CD14-positive monocyte (primary cell): ENCODE measurements around the gene TMEM134. TPM values are rescaled to one million over a fixed set of nuclear protein-coding genes. Genes with fewer than 3 reads are reported as not detected.

Source experiments
- DNase-seq, 3 donors: peaks; one replicate each; pipeline ENCODE4 v3.0.0-alpha.2; 2011 to 2022
- H2AFZ ChIP-seq: 2 replicates; pipeline ENCODE4 v1.6.0; 2012; ENCODE audit warnings: mild to moderate bottlenecking, low read depth, low read length, inconsistent platforms; ENCODE audit not compliant: insufficient read depth, poor library complexity, severe bottlenecking
- H3K27ac ChIP-seq, 2 donors: 1 replicate in 1 of 2; 2 replicates in 1 of 2; pipeline ENCODE4 v1.5.1; 2012 to 2013; ENCODE audit warnings: low read length in 2 of 2, control low read depth in 1 of 2, inconsistent platforms in 1 of 2, low read depth in 1 of 2, mild to moderate bottlenecking in 1 of 2
- H3K27me3 ChIP-seq, 2 donors: one replicate each; pipeline versions ENCODE4 v1.6.0 to v1.6.1; 2011 to 2013; ENCODE audit warnings: low read length in 2 of 2; ENCODE audit not compliant: control insufficient read depth in 2 of 2, insufficient read depth in 2 of 2
- H3K36me3 ChIP-seq, 2 donors: replicated peaks in 1 of 2; 1 replicate in 1 of 2; 2 replicates in 1 of 2; pipeline versions ENCODE4 v1.5.1 to v1.6.1; 2012 to 2013; ENCODE audit warnings: low read length in 2 of 2, control low read depth in 1 of 2, inconsistent platforms in 1 of 2, mild to moderate bottlenecking in 1 of 2; ENCODE audit not compliant: insufficient read depth in 2 of 2, control insufficient read depth in 1 of 2
- H3K4me1 ChIP-seq, 2 donors: 1 replicate in 1 of 2; 2 replicates in 1 of 2; pipeline versions ENCODE4 v1.5.1 to v1.6.1; 2012 to 2013; ENCODE audit warnings: low read length in 2 of 2, control low read depth in 1 of 2, inconsistent platforms in 1 of 2, mild to moderate bottlenecking in 1 of 2, moderate library complexity in 1 of 2; ENCODE audit not compliant: insufficient read depth in 2 of 2, control insufficient read depth in 1 of 2
- H3K4me2 ChIP-seq: replicated peaks from 2 replicates; pipeline ENCODE3; 2012; ENCODE audit warnings: low read length, moderate library complexity, mild to moderate bottlenecking; ENCODE audit not compliant: poor library complexity, severe bottlenecking; ENCODE audit errors: extremely low read depth
- H3K4me3 ChIP-seq, 3 experiments: fragments of 200-600 bp in 1 of 3; sonication (generic) in 1 of 3; replicated peaks in 1 of 3; 1 replicate in 2 of 3; 2 replicates in 1 of 3; pipeline ENCODE4 v1.5.1; 2011 to 2013; ENCODE audit warnings: low read length in 3 of 3, mild to moderate bottlenecking in 3 of 3, control low read depth in 2 of 3, low read depth in 2 of 3, inconsistent platforms in 1 of 3, moderate library complexity in 1 of 3
- H3K79me2 ChIP-seq: 2 replicates; pipeline ENCODE4 v1.6.0; 2012; ENCODE audit warnings: mild to moderate bottlenecking, control low read depth, inconsistent platforms, low read length, moderate library complexity; ENCODE audit not compliant: insufficient read depth
- H3K9ac ChIP-seq: 2 replicates; pipeline ENCODE4 v1.6.0; 2017; ENCODE audit warnings: low read length, mild to moderate bottlenecking; ENCODE audit not compliant: insufficient read depth, poor library complexity, severe bottlenecking
- H3K9me3 ChIP-seq, 2 donors: replicated peaks in 1 of 2; 1 replicate in 1 of 2; 2 replicates in 1 of 2; pipeline versions ENCODE4 v1.5.1 to v1.6.1; 2012 to 2013; ENCODE audit warnings: low read length in 2 of 2, control low read depth in 1 of 2; ENCODE audit not compliant: control insufficient read depth in 1 of 2, insufficient read depth in 1 of 2
- H4K20me1 ChIP-seq: 2 replicates; pipeline ENCODE4 v1.6.0; 2012; ENCODE audit warnings: mild to moderate bottlenecking, low read length, control low read depth, moderate library complexity; ENCODE audit not compliant: insufficient read depth
- H3K27ac Mint-ChIP-seq, 7 donors: one replicate each; pipeline ENCODE4 v1.8.0; 2020; ENCODE audit warnings: mild to moderate bottlenecking in 7 of 7, mixed read lengths in 7 of 7, moderate library complexity in 6 of 7, inconsistent platforms in 2 of 7
- H3K27me3 Mint-ChIP-seq, 3 donors: one replicate each; pipeline ENCODE4 v1.8.0; 2021 to 2022; ENCODE audit warnings: low read depth in 3 of 3, mild to moderate bottlenecking in 3 of 3, mixed read lengths in 3 of 3, moderate library complexity in 3 of 3, inconsistent platforms in 1 of 3
- H3K36me3 Mint-ChIP-seq, 2 donors: one replicate each; pipeline ENCODE4 v1.8.0; 2020; ENCODE audit warnings: mixed read lengths in 2 of 2, inconsistent platforms in 1 of 2, mild to moderate bottlenecking in 1 of 2
- H3K4me1 Mint-ChIP-seq: one replicate; pipeline ENCODE4 v1.8.0; 2020; ENCODE audit warnings: mild to moderate bottlenecking, mixed read lengths
- H3K4me3 Mint-ChIP-seq, 2 donors: one replicate each; pipeline ENCODE4 v1.8.0; 2020; ENCODE audit warnings: mild to moderate bottlenecking in 2 of 2, mixed read lengths in 2 of 2, moderate library complexity in 1 of 2
- H3K9me3 Mint-ChIP-seq, 7 donors: one replicate each; pipeline ENCODE4 v1.8.0; 2020 to 2022; ENCODE audit warnings: mixed read lengths in 7 of 7, mild to moderate bottlenecking in 6 of 7, moderate library complexity in 6 of 7, inconsistent platforms in 2 of 7
- CTCF ChIP-seq: fragments of 200-600 bp; IDR thresholded peaks from one replicate; pipeline ENCODE4 v1.8.0; 2022; ENCODE audit warnings: antibody characterized with exemption, mild to moderate bottlenecking
- WGBS: methylation state at CpG from one replicate; pipeline ENCODE4 v1.1.5; 2013; ENCODE audit warnings: missing lambda C conversion rate; ENCODE audit not compliant: insufficient coverage; 5-methylcytosine and 5-hydroxymethylcytosine counted together
- intact Hi-C, 2 donors: fragments of 100-400 bp; cut with micrococcal nuclease; formaldehyde crosslinking; loops; one replicate each; pipeline versions ENCODE4 v1.15.0 to v1.15.1; 2023
- polyA plus RNA-seq, 3 donors: library from polyadenylated mRNA; depleted of rRNA in 1 of 3; unstranded in 2 of 3; stranded (reverse) in 1 of 3; fragments of 300-500 nt in 2 of 3; fragments of >200 nt in 1 of 3; fragmentation: Illumina TruSeq in 2 of 3; gene quantifications; 1 replicate in 2 of 3; 2 replicates in 1 of 3; pipeline ENCODE4 v1.2.3, GENCODE V29; 2012 to 2021

Gene TMEM134
- polyA plus RNA-seq, 3 donors, result 67.4 to 104 (median 76.8) TPM

- H3K9me3 Mint-ChIP-seq, result no peaks in the 10 kb centered on the region
- no peak overlapping the region for H3K9ac ChIP-seq
- no peak for DNase-seq
- H3K79me2 ChIP-seq, result no peaks in the 10 kb centered on the region
- TF ChIP-seq CTCF, result no peak
- no peaks in the 10 kb centered on the region for H3K27me3 ChIP-seq
- intact Hi-C loops, result no loop called here
- no peak overlapping the region for H3K4me2 ChIP-seq
- WGBS, result 43% methylated on average over 2 of the region's 3 CpGs
- H3K4me1 Mint-ChIP-seq, result peaks cover 42% of the 10 kb centered on the region
- peak overlapping the region in 1 of 7 donors; percentile 70 for H3K27ac Mint-ChIP-seq
- peaks cover 35 to 78% of the 10 kb centered on the region in 2 donors for H3K36me3 ChIP-seq
- H3K9me3 ChIP-seq, result no peaks in the 10 kb centered on the region
- no peak overlapping the region for H3K4me3 ChIP-seq
- no peak overlapping the region for H3K27ac ChIP-seq
- peaks cover 46 to 61% of the 10 kb centered on the region in 2 donors for H3K36me3 Mint-ChIP-seq
- no peak overlapping the region for H2AFZ ChIP-seq
- H3K27me3 Mint-ChIP-seq, result no peaks in the 10 kb centered on the region
- peaks cover 85% of the 10 kb centered on the region for H4K20me1 ChIP-seq
- peaks cover 18 to 50% of the 10 kb centered on the region in 2 donors for H3K4me1 ChIP-seq
- H3K4me3 Mint-ChIP-seq, result peak overlapping the region in 1 of 2 donors; percentile 59
These were observed 31.3 kb downstream of the TMEM134 start for GRCh38 chr11:67437809-67438157.

GRCh38 chr11:67437082-67437808 is 31.8 kb downstream of the TMEM134 start, which contains the start of gene PTPRCAP:
Gene PTPRCAP (minus strand): TSS chr11:67437682. CDS start chr11:67437619, 63 bp downstream.
- H4K20me1 ChIP-seq, result peaks cover 82% of the 10 kb centered on the region
- no peak within 1 kb of the TSS for H3K4me3 ChIP-seq
- no peak within 1 kb of the TSS for H2AFZ ChIP-seq
- TF ChIP-seq CTCF, result no peak
- no peak within 1 kb of the TSS for H3K9ac ChIP-seq
- peaks cover 36% of the 10 kb centered on the region for H3K4me1 Mint-ChIP-seq
- no peaks in the 10 kb centered on the region for H3K27me3 Mint-ChIP-seq
- no peaks in the 10 kb centered on the region for H3K9me3 Mint-ChIP-seq
- DNase-seq, result no peak
- no peak within 1 kb of the TSS for H3K27ac ChIP-seq
- H3K36me3 Mint-ChIP-seq, result peaks cover 50 to 64% of the 10 kb centered on the region in 2 donors
- H3K27me3 ChIP-seq, result no peaks in the 10 kb centered on the region
- 12% methylated on average over 13 of the region's 26 CpGs for WGBS
- intact Hi-C loops, result no loop called here
- peak within 1 kb of the TSS in 1 of 2 donors; percentile 64 for H3K4me3 Mint-ChIP-seq
- H3K27ac Mint-ChIP-seq, result peak within 1 kb of the TSS in 2 of 7 donors; percentile 37 to 70
- no peaks in the 10 kb centered on the region for H3K9me3 ChIP-seq
- H3K36me3 ChIP-seq, result peaks cover 41 to 83% of the 10 kb centered on the region in 2 donors
- H3K79me2 ChIP-seq, result no peaks in the 10 kb centered on the region
- no peak within 1 kb of the TSS for H3K4me2 ChIP-seq
- H3K4me1 ChIP-seq, result peaks cover 14 to 45% of the 10 kb centered on the region in 2 donors
